Suprapubic skin (tissue), 3 donors: ENCODE results near the gene GRM5.
"Not testable (repeated sequence)": the region's sequence is repeated elsewhere in the genome, so short reads cannot be mapped to it uniquely, and the experiment has no call there.

ENCODE experiments used
- CTCF ChIP-seq, 2 donors: fragments of 200-600 bp in 1 of 2; fragments of 450-650 bp in 1 of 2; sonication (generic) in 1 of 2; IDR thresholded peaks; one replicate each; pipeline ENCODE4 v1.5.1; 2016 to 2019; ENCODE audit warnings: antibody characterized with exemption in 2 of 2, mild to moderate bottlenecking in 1 of 2, moderate library complexity in 1 of 2
- POLR2A ChIP-seq, 2 donors: fragments of 450-650 bp; IDR thresholded peaks; one replicate each; pipeline ENCODE4 v1.6.1; 2017; ENCODE audit warnings: antibody characterized with exemption in 2 of 2, mild to moderate bottlenecking in 2 of 2, moderate library complexity in 2 of 2

- not testable (repeated sequence) for TF ChIP-seq CTCF, POLR2A (IDR thresholded peaks at IDR 0.05)
These were observed 5.1 kb upstream of the GRM5 start for GRCh38 chr11:89070911-89071310.
